Stimulated activated CD4-positive, alpha-beta T cell treated with anti-CD3 and anti-CD28 coated beads, Interleukin-15, amount 100 ng/mL, for 1 hour (primary cell): ENCODE data around the gene SLC28A2.
"Not testable (repeated sequence)": the region's sequence is repeated elsewhere in the genome, so short reads cannot be mapped to it uniquely, and the experiment has no call there.

Experiments
- DNase-seq, 2 donors: peaks; one replicate each; pipeline ENCODE4 v3.0.0-alpha.2; 2020; ENCODE audit warnings: low read depth in 1 of 2, low spot score in 1 of 2

Gene SLC28A2

GRCh38 chr15:45262906-45263461 lies 10.9 kb downstream of the SLC28A2 start:
- no peak for DNase-seq

- no peak for DNase-seq
Measured at GRCh38 chr15:45263854-45264253, 11.8 kb downstream of the SLC28A2 start.

GRCh38 chr15:45265506-45265905 lies 13.5 kb downstream of the SLC28A2 start:
- DNase-seq = no peak

- DNase-seq = no peak
Measured at GRCh38 chr15:45268135-45268534, 16.1 kb downstream of the SLC28A2 start.

- DNase-seq = no peak
Measured at GRCh38 chr15:45274636-45275380, 22.8 kb downstream of the SLC28A2 start.

- no peak for DNase-seq
Measured at GRCh38 chr15:45276831-45277230, 24.8 kb downstream of the SLC28A2 start.

GRCh38 chr15:45279024-45279698 lies 27.1 kb downstream of the SLC28A2 start:
- DNase-seq = peak; percentile 96

GRCh38 chr15:45285413-45285812 lies 33.4 kb downstream of the SLC28A2 start:
- DNase-seq = no peak

GRCh38 chr15:45287390-45287956 lies 35.4 kb downstream of the SLC28A2 start:
- DNase-seq = no peak

GRCh38 chr15:45288947-45289346 lies 36.9 kb downstream of the SLC28A2 start:
- DNase-seq = no peak

- no peak for DNase-seq
Measured at GRCh38 chr15:45291822-45292582, 40.0 kb downstream of the SLC28A2 start.

- DNase-seq = not testable (repeated sequence)
Measured at GRCh38 chr15:45293326-45293725, 41.3 kb downstream of the SLC28A2 start.

GRCh38 chr15:45298964-45299378 lies 46.9 kb downstream of the SLC28A2 start:
- DNase-seq = not testable (repeated sequence)

- no peak for DNase-seq
Measured at GRCh38 chr15:45304711-45305110, 52.7 kb downstream of the SLC28A2 start.

- DNase-seq = no peak
Measured at GRCh38 chr15:45306105-45306504, 54.1 kb downstream of the SLC28A2 start.

GRCh38 chr15:45307230-45307924 lies 55.3 kb downstream of the SLC28A2 start:
- no peak for DNase-seq

GRCh38 chr15:45314117-45314516 lies 62.1 kb downstream of the SLC28A2 start:
- DNase-seq = not testable (repeated sequence)

GRCh38 chr15:45314960-45315359 lies 62.9 kb downstream of the SLC28A2 start:
- no peak for DNase-seq

GRCh38 chr15:45319472-45320214 lies 67.6 kb downstream of the SLC28A2 start:
- no peak for DNase-seq
